T1000 (cell line): ENCODE measurements around the gene NUDT3.
A peak's percentile ranks its signal among the peaks of the same experiment; 100 is the strongest.
"Not testable (repeated sequence)": the region's sequence is repeated elsewhere in the genome, so short reads cannot be mapped to it uniquely, and the experiment has no call there.

Source experiments
- DNase-seq: peaks from one replicate; lab custom pipeline; 2025; ENCODE audit warnings: mixed read lengths; lab: John Stamatoyannopoulos, UW

Gene NUDT3

DNA sequence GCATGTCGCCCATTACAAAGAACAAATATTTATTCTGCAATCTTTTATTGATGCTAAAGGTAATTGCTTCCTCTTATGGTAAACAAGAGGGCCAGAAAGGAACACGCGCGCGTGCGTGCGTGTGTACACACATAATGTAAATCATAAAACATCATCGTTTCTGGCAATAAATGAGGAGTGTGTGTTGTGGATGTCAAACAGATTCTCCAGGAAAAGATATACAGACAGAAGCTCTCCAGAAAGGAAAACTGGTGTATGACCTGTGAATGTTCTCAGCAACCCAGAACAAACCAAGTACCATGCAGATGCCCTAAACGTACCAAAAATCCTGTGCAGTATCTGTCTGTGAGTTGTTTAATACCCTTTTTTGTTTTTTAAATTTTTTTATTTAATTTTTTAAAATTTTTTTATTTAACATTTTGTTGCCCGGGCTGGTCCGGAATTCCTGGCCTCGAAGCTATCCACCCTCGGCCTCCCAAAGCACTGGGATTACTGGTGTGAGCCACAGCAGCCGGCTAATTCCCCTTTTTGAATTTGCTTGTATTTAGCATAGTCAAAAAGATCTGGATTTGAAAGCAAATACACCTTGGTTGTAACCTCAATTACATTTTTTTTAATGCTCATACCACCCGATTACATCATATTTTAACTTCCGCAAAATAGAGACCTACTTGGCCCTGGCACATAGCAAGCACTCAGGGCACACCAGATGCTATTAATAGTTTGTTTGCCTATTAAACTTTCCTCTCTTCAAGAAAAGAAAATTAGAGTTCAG, 909 bp upstream of the NUDT3 start:
- no peak for DNase-seq

DNA sequence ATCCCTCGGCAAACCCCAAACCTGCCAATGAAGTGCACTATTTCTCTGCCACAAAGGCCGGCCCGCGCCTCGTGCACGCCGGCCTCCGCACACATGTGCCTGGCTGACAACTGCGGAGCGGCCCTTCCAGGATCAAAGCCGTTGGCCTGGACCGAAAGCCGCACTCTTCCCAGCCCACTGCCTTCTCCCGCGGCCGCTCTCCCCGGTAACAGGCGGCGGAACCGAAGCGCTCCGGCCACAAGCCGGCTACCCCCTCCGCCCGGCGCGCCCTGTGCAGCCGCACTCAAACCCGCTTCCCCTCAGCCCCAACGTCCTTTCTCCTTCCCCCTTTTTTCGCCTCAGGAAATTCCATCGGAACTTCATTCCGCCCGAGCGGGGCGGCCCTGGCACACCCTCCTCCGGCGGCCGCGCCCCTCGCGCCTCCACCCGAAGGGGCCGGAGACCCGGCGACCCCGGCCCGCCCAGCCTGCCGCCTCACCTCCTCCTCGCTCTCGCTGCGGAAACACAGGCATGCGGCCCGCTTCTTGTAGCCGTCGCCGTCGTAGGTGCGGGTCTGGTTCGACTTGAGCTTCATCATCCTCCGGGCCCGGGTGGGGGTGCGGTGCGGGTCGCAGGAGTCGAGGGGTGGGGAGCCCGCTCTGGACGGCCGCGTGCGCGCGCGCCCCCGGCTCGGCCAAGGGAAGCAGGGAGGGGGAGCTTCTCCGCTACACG, 528 bp downstream of the NUDT3 start:
- no peak for DNase-seq

- no peak for DNase-seq
Measured at GRCh38 chr6:34391473-34391785, 1.0 kb downstream of the NUDT3 start.

DNA sequence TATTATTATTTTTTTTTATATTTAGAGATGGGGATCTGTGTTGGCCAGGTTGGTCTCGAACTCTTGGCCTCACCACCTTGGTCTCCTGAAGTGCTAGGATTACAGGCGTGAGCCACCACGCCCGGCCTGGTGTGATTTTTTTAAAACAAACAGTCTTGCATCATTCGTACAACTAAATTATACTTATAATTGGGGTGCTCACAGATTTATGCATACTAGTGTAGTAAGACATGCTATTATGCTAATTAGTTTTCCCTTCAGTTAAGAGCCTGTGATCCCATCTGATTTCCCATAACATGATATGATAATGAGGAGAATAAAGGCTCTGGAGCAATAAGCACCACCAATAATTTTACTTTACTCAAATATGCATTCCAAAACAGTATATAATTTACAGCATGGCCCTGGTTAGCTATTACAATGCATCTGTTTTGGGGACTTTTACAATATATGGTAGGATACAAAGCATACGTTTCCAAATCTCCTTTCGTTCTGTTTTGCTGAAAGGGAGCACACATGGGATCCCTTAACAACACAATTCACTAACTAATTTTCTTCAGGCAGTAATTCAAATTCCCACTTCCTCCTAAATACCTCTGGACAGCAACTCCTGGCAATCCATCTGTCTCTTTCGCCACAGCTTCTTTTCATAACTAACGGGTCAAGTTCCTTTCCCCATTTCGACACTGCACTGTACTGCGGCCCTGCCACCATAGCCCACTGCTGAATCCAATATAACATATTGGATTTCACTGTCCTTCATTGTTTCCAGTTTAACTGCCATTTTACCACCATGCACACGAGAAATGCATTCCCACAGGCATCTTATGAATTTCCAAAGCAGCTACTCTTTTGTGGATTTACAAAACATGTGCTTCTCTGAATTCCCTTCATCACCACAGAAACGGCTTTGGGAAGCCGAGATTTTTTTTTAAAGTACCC, 1.7 kb downstream of the NUDT3 start:
- DNase-seq: no peak

GRCh38 chr6:34389034-34389433, 3.4 kb downstream of the NUDT3 start:
- no peak for DNase-seq

GRCh38 chr6:34388421-34388820, 4.0 kb downstream of the NUDT3 start:
- no peak for DNase-seq

- DNase-seq: peak; percentile 39
Measured at GRCh38 chr6:34386316-34387137, 5.9 kb downstream of the NUDT3 start.

- no peak for DNase-seq
Measured at GRCh38 chr6:34385793-34386195, 6.7 kb downstream of the NUDT3 start.

DNA sequence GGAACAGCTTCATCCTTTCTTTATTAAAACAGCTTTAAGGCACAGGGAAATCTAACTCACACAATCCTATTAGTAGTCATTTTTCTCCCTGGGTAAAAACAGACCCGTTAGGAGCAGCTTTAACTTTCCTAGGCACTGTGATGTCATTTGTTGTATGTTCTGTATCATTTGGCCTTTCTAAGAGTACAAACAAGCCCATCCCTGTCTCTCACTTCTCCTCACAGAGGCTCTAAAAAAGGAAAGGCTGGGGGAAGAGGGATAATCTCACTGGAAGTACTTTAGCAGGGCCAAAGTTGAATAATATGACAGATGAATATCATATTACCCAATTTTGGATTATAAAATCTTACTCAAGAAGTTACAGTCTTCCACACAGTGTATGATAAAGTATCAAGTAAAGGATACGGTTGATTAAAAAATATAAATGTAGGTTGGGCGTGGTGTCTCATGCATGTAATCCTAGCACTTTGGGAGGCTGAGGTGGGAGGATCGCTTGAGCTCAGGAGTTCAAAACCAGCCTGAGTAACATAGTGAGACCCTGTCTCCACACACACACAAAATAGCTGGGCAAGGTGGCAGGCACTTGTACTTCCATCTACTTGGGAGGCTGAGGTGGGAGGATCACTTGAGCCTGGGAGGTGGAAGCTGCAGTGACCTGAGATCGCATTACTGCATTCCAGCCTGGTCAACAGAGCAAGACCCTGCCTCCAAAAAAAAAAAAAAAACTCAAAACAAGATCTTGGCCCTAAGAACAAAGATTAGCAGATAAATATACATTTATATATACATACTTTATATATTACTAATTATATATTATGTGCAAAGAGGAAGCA, 7.9 kb downstream of the NUDT3 start:
- DNase-seq: no peak

DNA sequence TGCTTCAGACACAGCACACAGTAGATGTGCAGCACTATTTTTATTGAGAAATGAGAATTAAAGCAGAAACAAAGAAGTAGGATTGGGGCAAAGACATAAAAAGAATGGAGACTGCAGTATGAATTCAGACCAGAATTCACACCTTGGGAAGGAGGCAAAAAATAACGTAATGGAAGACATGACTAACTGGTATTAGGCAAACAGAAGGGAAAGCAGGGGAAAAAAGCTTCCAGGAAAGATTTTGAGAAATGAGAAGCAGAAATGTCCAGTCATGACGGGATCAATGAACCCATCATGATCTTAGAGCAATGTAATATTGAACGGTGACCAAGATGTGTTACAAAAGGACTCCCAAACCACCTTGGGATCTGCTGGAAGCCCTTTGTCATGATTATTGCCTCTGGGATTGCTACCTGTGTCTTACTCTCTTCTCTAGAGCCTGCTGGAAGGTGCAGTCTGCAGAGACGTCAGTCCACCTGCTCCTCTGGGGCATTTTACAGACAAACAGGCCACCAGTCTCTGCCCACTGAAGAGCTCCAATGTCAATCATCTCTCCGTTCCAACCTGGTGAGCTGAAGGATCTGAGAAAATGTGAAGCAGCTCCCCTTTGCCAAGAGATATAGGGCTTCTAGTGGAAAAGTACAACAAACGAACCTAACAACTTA, 8.7 kb downstream of the NUDT3 start:
- no peak for DNase-seq

GRCh38 chr6:34383161-34383631, 9.3 kb downstream of the NUDT3 start:
- no peak for DNase-seq

GRCh38 chr6:34381081-34381480, 11.4 kb downstream of the NUDT3 start:
- DNase-seq: no peak

DNA sequence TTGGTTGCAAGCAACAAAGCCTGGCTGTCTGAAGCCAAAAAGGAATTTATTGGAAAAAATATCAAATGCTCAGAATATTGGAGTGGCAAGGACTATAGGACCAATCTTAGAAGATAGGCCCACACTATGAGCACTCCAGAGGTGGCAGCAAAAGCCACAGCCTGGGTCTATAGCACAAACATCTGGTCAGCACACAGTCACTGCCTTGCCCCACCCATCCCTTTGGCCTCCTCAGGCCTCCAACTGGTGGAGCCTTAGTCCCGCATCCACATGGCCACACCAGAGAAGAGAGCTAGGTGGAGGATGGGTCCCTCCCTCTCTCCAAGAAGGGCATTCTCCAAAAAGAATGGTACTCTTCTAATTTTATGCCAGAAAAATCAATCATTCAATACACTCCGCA, 14.0 kb downstream of the NUDT3 start:
- DNase-seq: no peak

GRCh38 chr6:34377984-34378383, 14.5 kb downstream of the NUDT3 start:
- no peak for DNase-seq

- not testable (repeated sequence) for DNase-seq
Measured at GRCh38 chr6:34377571-34377970, 14.9 kb downstream of the NUDT3 start.

DNA sequence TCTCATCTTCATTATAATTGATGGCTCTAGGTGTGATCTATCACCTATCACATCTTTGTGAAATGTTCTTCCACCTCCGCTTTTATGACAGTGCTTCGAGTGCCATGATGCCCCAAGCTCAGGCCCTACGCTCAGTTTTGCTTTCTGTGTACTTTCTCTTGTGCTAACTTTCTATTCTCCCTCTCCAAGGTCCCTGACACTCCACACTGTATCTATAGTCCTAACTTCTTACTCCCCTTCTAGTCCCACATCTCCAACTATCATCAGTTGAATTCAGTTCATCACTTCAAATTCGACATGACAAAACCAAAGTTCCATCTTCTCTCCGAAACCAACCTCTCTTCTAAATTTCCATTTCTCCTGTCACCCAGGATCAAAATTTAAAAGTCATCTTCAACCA, 16.6 kb downstream of the NUDT3 start:
- DNase-seq: no peak

- no peak for DNase-seq
Measured at GRCh38 chr6:34374508-34374907, 18.0 kb downstream of the NUDT3 start.

DNA sequence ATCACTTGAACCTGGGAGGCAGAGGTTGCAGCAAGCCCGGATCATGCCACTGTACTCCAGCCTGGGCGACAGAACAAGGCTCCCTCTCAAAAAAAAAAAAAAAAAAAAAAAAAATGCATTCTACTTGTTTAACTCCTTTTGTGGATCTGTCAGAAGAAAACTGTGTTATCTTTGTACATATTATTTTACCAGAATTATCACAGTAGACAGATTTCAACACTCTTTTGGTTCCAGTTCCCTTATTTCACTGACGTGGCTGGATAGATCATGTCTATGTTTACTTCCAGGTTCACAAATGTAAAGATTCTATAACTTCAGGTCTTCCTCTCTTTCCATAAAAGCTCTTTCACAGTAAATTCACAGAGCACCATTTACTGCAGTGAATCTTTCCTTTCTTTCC, 18.4 kb downstream of the NUDT3 start:
- no peak for DNase-seq

DNA sequence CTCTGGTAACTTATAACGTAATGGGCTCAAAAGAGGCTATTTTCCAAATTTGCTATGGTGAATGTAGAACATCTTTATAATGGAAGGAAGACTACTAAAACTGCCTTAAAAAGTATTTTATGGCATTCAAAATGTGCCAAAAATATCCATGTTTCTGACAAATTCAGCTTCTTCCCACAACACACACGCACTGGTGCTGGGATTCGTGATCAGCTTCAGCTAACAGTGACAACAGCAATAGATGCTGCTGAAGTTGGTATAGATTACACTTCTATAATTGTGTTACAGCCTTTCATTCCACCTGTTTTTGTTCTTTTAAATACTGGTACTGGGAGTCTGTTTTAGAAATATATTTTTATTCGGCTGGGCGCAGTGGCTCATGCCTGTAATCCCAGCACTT, 19.0 kb downstream of the NUDT3 start:
- DNase-seq: no peak

DNA sequence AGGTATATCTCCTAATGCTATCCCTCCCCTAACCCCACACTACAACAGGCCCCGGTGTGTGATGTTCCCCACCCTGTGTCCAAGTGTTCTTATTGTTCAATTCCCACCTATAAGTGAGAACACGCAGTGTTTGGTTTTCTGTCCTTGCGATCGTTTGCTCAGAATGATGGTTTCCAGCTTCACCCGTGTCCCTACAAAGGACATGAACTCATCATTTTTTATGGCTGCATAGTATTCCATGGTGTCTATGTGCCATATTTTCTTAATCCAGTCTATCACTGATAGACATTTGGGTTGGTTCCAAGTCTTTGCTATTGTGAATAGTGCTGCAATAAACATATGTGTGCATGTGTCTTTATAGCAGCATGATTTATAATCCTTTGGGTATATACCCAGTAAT, 20.6 kb downstream of the NUDT3 start:
- DNase-seq: not testable (repeated sequence)
